Epidermal melanocyte (primary cell): ENCODE data around the gene ZNF521.

ENCODE experiments used
- DNase-seq: peaks from one replicate; pipeline ENCODE4 v3.0.0; 2011; ENCODE audit warnings: low spot score; ENCODE audit not compliant: insufficient read length

ZNF521 gene

DNA sequence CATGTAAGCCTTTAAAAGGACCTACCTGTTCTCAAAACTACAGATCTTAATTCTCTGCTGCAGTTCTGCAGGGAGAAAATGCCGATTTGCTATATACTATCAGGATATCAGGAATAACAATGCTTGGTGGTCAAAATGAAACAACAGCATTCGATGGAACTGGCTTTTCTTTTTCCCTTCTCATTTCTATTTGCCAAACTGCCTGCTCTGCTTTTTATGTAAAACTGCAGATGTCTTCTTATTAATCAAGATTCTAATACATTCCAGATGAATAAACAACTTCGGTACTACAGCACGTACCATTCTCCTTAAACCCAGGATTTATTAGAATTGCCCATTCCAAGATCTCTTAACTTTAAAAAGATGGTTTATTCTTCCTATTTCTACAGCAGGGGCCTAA is 100.9 kb downstream of the ZNF521 start:
- DNase-seq: no peak

DNA sequence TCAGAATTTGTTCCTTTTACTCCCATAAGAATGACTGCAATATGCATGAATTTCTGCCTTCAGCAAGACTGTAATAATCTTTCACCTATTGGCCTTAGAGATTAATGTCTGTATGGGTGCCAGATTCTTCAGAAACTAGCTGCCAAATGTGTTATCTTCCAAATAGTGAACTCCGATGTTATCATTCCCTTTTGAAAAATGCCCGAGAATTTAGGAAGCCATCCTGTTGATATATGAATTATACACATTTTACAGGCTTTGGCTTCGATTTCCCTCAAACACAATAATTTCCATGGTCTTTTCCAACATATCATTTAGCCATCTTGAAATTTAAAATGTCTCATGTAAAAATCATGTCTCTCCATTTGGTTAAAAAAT is 101.5 kb downstream of the ZNF521 start:
- no peak for DNase-seq

GRCh38 chr18:25248755-25249154 is 103.2 kb downstream of the ZNF521 start:
- DNase-seq: no peak

GRCh38 chr18:25247725-25248124 is 104.2 kb downstream of the ZNF521 start:
- no peak for DNase-seq

- DNase-seq: no peak
Observed at GRCh38 chr18:25244924-25245698, 106.9 kb downstream of the ZNF521 start.

GRCh38 chr18:25244170-25244569 is 107.8 kb downstream of the ZNF521 start:
- DNase-seq: no peak

- DNase-seq: no peak
Observed at GRCh38 chr18:25243754-25244153, 108.2 kb downstream of the ZNF521 start.

DNA sequence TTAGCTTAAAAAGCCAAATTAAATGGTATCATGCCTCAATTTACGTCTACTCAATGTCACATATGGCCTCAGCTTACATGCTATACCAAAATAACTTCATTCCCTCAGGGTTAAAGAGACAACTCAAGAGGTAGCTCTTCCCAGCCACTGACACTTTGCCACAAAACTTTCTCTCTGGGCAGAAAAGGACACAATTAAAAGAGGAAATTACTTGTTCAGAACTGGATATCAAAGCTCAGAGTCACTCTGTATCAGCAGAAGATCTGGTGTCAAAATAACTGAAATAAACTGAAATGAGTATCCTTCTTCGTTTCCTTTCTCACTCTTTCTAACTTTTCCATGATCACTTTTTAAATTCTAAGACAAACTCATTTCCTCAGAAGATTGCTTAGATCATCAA is 108.7 kb downstream of the ZNF521 start:
- DNase-seq: no peak

DNA sequence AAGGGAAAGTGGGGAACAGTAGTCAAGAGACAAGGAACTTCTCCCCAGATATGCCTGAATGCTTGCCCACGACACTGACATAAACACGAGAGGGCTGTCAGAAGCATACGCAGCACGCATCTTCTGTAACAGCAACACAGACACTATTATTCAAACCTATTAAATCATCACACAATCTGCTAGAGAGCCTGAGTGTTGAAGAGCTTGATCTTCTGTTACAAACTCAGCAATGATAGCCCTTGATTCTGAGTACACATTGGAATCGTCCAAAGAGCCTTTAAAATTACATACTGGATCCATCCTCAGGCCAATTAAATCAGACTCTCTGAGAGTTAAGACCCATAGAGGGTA is 111.6 kb downstream of the ZNF521 start:
- no peak for DNase-seq

- peak; percentile 57 for DNase-seq
Observed at GRCh38 chr18:25239581-25240419, 112.2 kb downstream of the ZNF521 start.

DNA sequence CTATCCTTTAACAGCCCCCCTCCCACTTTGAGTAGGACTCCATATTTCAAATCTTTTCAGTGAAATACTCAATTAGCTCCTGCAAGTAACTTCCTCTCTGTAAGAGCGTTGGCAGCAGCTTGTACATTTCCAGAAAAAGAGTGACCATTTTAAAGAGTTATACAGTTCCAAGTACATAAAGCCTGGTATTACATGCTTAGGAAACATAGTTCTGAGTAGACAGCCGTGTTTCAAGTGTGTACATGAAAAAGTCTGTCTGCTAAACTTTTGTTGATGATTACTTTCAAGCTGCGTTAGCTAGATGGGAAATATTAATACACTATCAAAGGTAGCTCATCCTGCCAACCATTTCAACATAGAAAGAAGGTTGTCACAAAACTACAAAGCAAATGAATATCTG is 112.8 kb downstream of the ZNF521 start:
- no peak for DNase-seq

- no peak for DNase-seq
Observed at GRCh38 chr18:25237571-25238267, 114.2 kb downstream of the ZNF521 start.

DNA sequence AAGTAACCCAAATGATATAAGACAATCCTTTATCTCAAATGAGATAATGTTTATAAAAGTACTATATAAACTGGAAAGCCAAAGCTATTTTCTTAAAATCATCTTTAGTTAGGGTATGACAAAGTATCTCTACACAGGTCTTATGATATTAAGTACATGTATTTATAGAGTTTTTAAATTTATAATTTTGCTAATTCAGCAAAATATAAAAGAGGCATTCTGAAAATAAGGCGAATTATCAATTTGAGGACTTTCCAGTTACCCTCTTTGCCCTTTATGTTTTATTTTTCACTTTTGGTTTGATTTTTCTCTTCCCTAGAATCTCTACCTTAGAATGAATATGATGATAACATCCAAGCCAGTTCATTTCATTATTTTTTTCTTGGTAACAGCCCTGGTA is 115.2 kb downstream of the ZNF521 start:
- DNase-seq: no peak

DNA sequence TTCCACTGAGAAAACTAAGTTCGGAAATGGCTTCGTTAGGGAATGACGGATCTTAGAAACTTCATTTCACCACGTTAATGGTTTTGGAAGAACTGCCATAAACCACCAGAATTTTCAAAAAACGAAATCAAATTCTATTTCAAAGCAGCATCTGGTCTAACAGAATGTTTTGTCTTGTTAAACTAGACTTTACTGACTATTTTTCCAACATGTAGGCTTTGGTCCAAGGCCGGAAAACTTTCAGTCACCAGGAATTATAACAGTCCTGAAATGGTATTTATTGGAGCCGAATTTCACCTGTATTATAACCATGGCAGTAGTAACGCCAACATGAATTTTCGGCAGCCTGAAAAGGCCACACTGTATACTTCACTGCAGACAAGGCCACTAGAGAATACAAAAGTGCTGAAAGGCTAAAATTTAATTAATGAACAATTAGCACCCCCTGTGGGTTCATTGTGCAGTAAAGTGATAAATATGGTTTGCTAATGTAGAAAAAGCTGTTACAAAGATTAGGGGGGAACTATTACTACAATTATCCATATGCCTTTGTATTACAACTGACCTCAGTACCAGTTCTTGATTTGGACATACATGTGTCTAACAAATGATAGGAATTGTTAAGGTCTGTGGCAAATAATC is 116.4 kb downstream of the ZNF521 start:
- no peak for DNase-seq

- no peak for DNase-seq
Observed at GRCh38 chr18:25234740-25235345, 117.1 kb downstream of the ZNF521 start.

- no peak for DNase-seq
Observed at GRCh38 chr18:25234322-25234639, 117.7 kb downstream of the ZNF521 start.

GRCh38 chr18:25233528-25234321 is 118.2 kb downstream of the ZNF521 start:
- no peak for DNase-seq

GRCh38 chr18:25231327-25231691 is 120.7 kb downstream of the ZNF521 start:
- DNase-seq: no peak

DNA sequence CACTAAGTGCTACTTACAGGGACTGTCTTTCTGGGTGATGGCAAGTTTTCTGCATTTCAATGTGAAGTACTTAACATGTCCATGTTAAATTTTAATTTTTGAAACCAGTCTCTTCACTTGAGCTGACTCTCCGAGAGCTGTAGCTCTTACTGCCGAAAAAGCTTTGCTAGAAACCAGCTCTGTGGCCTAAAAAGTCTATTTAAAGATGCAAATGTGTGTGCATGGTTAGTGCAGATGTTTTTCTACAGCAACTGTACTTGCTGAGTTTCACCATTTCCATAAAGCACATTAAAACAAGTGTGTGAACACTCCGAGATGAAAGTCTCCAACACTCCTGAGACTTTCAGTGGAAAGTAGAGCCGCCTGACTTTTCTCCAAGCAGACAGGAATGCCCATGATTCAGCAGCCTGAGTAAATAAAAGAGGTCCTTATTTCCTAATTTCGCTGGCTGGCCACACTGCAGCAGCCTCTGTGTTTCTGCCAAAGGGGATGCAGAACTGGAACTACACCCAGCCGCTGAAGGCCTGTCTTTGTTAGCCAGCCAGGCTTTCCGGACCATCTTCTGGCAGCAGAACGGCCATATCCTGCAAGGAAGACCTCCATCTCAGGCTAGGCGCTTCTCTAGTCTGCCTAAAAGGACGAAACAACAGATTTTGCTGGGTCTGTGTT is 121.2 kb downstream of the ZNF521 start:
- DNase-seq: peak; percentile 81

GRCh38 chr18:25229920-25230319 is 122.0 kb downstream of the ZNF521 start:
- no peak for DNase-seq
